Small intestine (tissue), 7 donors: Measurements from ENCODE around the gene CUL5. TPM values are rescaled to one million over a fixed set of nuclear protein-coding genes. Genes with fewer than 3 reads are reported as not detected.
A peak's percentile ranks its signal among the peaks of the same experiment; 100 is the strongest.
"Not testable (repeated sequence)": the region's sequence is repeated elsewhere in the genome, so short reads cannot be mapped to it uniquely, and the experiment has no call there.

Experiments used
- DNase-seq, 2 donors: peaks; one replicate each; pipeline versions ENCODE4 v3.0.0 to v3.0.0-alpha.2; 2013
- FAIRE-seq: peaks from 2 replicates; lab custom pipeline; 2012; peaks lifted over from hg19 to GRCh38; lab: Jason Lieb, UNC
- H3K27ac ChIP-seq, 3 donors: one replicate each; pipeline ENCODE4 v1.5.1; 2013; ENCODE audit warnings: low read length in 2 of 3, mild to moderate bottlenecking in 2 of 3, control low read depth in 1 of 3, inconsistent platforms in 1 of 3, low read depth in 1 of 3, moderate library complexity in 1 of 3
- H3K27me3 ChIP-seq, 3 donors: one replicate each; pipeline ENCODE4 v1.6.1; 2013; ENCODE audit warnings: low read length in 3 of 3, inconsistent platforms in 1 of 3; ENCODE audit not compliant: control insufficient read depth in 3 of 3, insufficient read depth in 3 of 3
- H3K36me3 ChIP-seq, 3 donors: one replicate each; pipeline ENCODE4 v1.6.1; 2013; ENCODE audit warnings: low read length in 3 of 3, inconsistent platforms in 1 of 3, low read depth in 1 of 3, mild to moderate bottlenecking in 1 of 3, moderate library complexity in 1 of 3; ENCODE audit not compliant: control insufficient read depth in 3 of 3, insufficient read depth in 2 of 3
- H3K4me1 ChIP-seq, 3 donors: one replicate each; pipeline ENCODE4 v1.6.1; 2013; ENCODE audit warnings: low read length in 2 of 3, inconsistent platforms in 1 of 3, low read depth in 1 of 3, mild to moderate bottlenecking in 1 of 3, moderate library complexity in 1 of 3; ENCODE audit not compliant: control insufficient read depth in 3 of 3, insufficient read depth in 2 of 3
- H3K4me3 ChIP-seq, 3 donors: one replicate each; pipeline ENCODE4 v1.5.1; 2013; ENCODE audit warnings: low read length in 3 of 3, control low read depth in 1 of 3, inconsistent platforms in 1 of 3, low read depth in 1 of 3, mild to moderate bottlenecking in 1 of 3, moderate library complexity in 1 of 3
- H3K9me3 ChIP-seq, 2 donors: one replicate each; pipeline ENCODE4 v1.6.1; 2013; ENCODE audit warnings: low read depth in 1 of 2, low read length in 1 of 2; ENCODE audit not compliant: control insufficient read depth in 2 of 2, insufficient read depth in 1 of 2
- WGBS, 3 donors: extraction: QIAGEN DNeasy Blood & Tissue Kit; methylation state at CpG; one replicate each; pipeline ENCODE4 v1.1.7; 2013; 5-methylcytosine and 5-hydroxymethylcytosine counted together
- polyA plus RNA-seq, 4 donors: library from polyadenylated mRNA; stranded (reverse) in 3 of 4; unstranded in 1 of 4; fragments of 200-250 nt in 3 of 4; fragments of 120-200 nt in 1 of 4; gene quantifications; one replicate each; pipeline versions ENCODE4 v1.2.1 to v1.2.3, GENCODE V29; 2013
- donor health status: healthy with polysubstance abuse.
- donor health status: control.
- donor health status: control.
- donor health status: Bipolar disorder and iron deficiency.
- donor health status: healthy.

CUL5 gene
- polyA plus RNA-seq, 4 donors: 5.7 to 26.7 (median 6.0) TPM

DNA sequence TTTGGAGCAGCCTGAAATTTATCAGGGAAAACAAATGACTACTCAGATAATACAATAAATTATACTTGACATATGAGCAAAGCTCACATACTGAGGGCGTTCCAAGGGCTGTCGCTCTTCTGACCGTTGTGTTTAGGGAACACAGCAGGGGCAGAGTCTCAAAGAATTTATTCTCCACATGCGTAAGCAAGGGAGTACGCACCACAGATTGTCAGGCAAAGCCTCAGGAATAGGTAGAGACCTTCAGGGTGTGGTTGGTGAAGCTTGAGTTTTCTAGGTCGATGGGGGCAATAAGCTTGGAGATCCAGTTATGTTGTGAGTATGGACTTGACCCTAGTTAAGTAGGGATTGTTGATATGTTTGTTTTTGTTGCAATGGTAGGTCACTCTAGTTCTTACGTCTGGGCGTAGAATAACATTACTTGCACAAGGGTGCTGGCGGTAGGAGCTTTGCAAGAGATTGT, 113.5 kb downstream of the CUL5 start:
- 10 to 28% (median 26%) methylated on average over 9 of the region's 9 CpGs for WGBS, 3 donors
- peak overlapping the region; percentile 67 to 86 (median 73) for H3K4me3 ChIP-seq
- no peaks in the 10 kb centered on the region for H3K9me3 ChIP-seq
- H3K4me1 ChIP-seq: peaks cover 4 to 15% (median 11%) of the 10 kb centered on the region in 3 donors
- H3K27me3 ChIP-seq: no peaks in the 10 kb centered on the region
- FAIRE-seq (no peak), DNase-seq (peak; percentile 63 to 93)
- peak overlapping the region; percentile 78 to 96 (median 96) for H3K27ac ChIP-seq
- H3K36me3 ChIP-seq: peaks cover 0 to 5% (median 0%) of the 10 kb centered on the region in 3 donors

DNA sequence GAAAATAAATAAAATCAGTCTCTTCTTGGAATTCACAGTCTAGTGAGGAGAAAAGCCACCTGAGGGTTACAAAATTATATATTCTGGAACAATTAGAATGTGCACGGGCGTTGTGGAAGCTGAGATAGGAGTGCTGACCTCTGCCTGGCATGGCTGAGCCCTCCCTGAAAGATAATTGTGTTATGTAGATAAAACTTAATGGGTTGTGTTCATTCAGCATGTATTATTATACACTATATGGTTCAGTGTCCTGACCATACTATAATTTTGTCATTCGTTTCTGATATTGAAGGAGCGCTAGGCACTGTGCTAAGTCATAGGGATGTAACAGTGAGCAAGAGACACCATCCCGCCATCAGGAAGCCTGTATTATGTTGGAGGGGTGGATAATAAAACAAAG, 116.4 kb downstream of the CUL5 start:
- H3K4me1 ChIP-seq: peaks cover 4 to 15% (median 11%) of the 10 kb centered on the region in 3 donors
- H3K27me3 ChIP-seq: no peaks in the 10 kb centered on the region
- H3K9me3 ChIP-seq: no peaks in the 10 kb centered on the region
- FAIRE-seq (no peak), DNase-seq (no peak)
- H3K4me3 ChIP-seq: no peak overlapping the region
- H3K27ac ChIP-seq: no peak overlapping the region
- 70 to 92% (median 79%) methylated on average over 5 of the region's 5 CpGs for WGBS, 3 donors
- H3K36me3 ChIP-seq: peaks cover 0 to 6% (median 5%) of the 10 kb centered on the region in 3 donors

DNA sequence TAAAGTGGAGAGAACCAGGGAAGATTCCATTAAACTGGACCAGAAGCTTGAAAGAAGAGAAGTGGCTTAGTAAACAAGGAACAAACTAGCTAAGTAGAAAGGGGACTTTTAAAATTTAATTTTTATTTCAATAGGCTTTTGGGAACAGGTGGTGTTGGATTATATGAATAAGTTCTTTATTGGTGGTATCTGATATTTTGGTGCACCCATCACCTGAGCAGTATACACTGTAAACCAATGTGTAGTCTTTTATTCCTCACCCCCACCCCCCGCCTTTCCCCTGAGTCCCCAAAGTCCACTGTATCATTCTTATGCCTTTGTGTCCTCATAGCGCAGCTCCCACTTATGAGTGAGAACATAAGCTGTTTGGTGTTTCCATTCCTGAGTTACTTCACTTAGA, 120.1 kb downstream of the CUL5 start:
- WGBS, 3 donors: 94 to 100% (median 97%) methylated on average over 2 of the region's 2 CpGs
- H3K27me3 ChIP-seq: no peaks in the 10 kb centered on the region
- H3K27ac ChIP-seq: no peak overlapping the region
- H3K9me3 ChIP-seq: no peaks in the 10 kb centered on the region
- DNase-seq (no peak), FAIRE-seq (no peak)
- H3K4me3 ChIP-seq: no peak overlapping the region
- H3K4me1 ChIP-seq: peaks cover 1 to 7% (median 5%) of the 10 kb centered on the region in 3 donors
- H3K36me3 ChIP-seq: peaks cover 3 to 8% (median 8%) of the 10 kb centered on the region in 3 donors

DNA sequence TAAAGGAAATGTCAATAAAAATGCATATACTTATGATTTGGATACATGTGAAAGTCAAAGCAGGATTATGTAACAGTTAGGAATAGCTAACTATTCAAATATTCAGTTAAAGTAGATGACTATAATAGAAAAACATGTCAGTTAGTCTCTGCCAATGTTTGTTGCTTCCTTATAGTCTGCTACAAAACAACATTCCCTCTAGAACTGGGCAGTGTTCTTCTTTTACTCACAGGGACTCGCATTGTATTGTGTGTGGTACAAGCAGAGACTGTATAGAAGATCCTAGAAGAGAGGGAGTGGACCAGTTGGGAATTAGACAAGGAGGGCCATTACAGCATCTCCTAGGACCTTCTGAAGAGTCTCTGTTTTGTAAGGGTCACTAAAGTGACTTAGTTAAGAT, 123.3 kb downstream of the CUL5 start:
- no peak for FAIRE-seq
- no peak for DNase-seq
- Histone ChIP-seq H3K36me3 (peaks cover 3 to 10% (median 5%) of the 10 kb centered on the region in 3 donors), H3K4me1 (peaks cover 0 to 3% (median 0%) of the 10 kb centered on the region in 3 donors), H3K4me3 (no peak overlapping the region), H3K9me3 (no peaks in the 10 kb centered on the region), H3K27ac (no peak overlapping the region), H3K27me3 (no peaks in the 10 kb centered on the region)
- 90 to 94% (median 94%) methylated on average over 1 of the region's 1 CpG for WGBS, 3 donors

DNA sequence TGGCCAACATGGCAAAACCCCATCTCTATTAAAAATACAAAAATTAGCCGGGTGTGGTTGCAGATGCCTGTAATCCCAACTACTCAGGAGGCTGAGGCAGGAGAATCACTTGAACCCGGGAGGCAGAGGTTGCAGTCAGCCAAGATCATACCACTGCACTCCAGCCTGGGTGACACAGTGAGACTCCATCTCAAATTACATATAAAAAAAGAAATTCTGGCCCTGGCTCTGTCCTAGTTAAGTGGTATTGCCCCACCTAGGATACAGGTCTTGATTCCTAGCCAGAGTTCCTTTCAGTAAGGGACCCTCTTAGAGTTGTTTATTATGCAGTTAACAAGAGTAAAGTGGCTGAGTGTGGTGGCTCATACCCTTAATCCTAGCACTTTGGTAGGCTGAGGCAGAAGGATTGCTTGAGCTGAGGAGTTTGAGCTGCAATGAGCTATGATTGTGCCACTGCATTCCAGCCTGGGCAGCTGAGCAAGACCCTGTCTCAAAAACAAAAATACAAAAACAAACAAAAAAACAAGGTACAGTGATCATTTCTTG, 124.4 kb downstream of the CUL5 start:
- not testable (repeated sequence) for FAIRE-seq, H3K4me1 ChIP-seq
- WGBS, 3 donors: 96 to 98% (median 97%) methylated on average over 2 of the region's 2 CpGs

DNA sequence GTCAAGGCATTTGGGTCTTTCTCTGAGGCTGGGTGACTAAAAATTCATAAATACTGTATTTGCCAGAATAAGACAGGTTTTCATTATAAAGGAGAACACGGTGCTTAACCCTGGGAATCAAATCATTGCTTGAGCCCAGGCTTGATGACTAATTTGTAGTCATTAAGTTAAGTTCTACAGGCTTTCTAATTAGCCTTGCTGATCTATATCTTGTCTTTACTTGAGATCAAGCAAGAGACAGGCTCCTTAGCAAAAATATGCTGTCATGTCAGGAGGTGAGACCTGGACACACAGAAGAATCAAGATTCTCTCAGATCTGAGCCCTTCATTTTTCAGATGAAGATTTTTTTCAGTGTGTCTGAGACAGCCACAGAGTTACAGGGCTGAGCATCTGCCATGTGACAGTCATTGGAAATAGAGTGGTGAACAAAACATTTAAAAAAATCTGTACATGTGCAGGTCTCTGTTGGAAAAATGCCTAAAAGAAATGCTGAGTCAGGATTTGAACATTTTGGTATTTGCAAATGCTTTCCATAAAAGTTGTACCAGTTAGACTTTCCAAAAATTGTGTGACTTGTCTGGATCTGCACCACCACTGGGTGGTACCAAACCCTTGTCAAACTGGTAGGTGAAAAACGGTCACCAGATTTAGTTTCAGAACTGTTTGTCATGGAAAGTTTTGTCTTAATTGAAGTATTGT, 127.3 kb downstream of the CUL5 start:
- 63 to 75% (median 67%) methylated on average over 2 of the region's 2 CpGs for WGBS, 3 donors
- DNase-seq (peak in 1 of 2 donors; percentile 10), FAIRE-seq (no peak)
- Histone ChIP-seq H3K9me3 (no peaks in the 10 kb centered on the region), H3K4me1 (peaks cover 0 to 3% (median 0%) of the 10 kb centered on the region in 3 donors), H3K4me3 (no peak overlapping the region), H3K27ac (peak overlapping the region in 1 of 3 donors; percentile 4), H3K36me3 (peaks cover 3 to 14% (median 14%) of the 10 kb centered on the region in 3 donors), H3K27me3 (no peaks in the 10 kb centered on the region)

More for the DNA sequence above, 124.4 kb downstream of the CUL5 start:
- H3K27me3 ChIP-seq, H3K9me3 ChIP-seq, H3K27ac ChIP-seq, H3K4me3 ChIP-seq, H3K36me3 ChIP-seq, DNase-seq: not testable (repeated sequence)

DNA sequence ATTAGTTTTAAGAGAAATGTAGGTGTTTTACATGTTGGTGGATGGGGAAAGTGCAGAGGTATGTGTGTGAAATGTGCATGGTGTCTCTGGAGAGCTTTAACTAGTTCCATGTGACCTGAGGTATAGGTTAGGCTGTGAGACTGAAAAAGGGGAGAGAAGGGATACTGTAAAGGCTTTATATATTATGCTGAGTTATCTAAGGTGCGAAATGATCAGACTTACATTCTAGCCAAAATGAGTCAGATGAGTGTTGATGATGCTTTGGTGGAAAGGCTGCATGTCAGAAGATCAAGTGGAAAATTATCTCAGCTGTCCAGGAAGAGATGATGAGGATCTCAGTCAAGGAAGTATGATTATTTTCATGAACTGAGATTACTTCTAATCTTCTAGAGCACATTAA, 128.5 kb downstream of the CUL5 start:
- WGBS, 3 donors: 91 to 94% (median 93%) methylated on average over 1 of the region's 1 CpG

DNA sequence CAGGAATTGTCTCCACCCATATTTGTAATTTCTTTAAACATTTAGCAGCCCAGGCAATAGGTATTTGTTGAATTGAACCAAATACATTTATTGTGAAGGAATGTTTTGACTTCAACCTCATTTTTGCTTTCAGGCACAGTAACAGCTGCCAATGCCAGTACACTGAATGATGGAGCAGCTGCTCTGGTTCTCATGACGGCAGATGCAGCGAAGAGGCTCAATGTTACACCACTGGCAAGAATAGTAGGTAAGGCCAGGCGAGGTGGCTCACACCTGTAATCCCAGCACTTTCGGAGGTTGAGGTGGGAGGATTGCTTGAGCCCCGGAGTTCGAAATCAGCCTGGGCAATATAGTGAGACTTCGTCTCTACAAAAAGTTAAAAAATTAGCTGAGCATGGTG, 133.6 kb downstream of the CUL5 start:
- Histone ChIP-seq H3K4me1 (no peaks in the 10 kb centered on the region), H3K4me3 (no peak overlapping the region), H3K9me3 (no peaks in the 10 kb centered on the region), H3K27me3 (no peaks in the 10 kb centered on the region), H3K36me3 (peaks cover 9 to 24% (median 23%) of the 10 kb centered on the region in 3 donors), H3K27ac (no peak overlapping the region)
- WGBS, 3 donors: 89 to 97% (median 93%) methylated on average over 7 of the region's 7 CpGs
- FAIRE-seq: no peak
- no peak for DNase-seq

More for the DNA sequence above, 128.5 kb downstream of the CUL5 start:
- no peaks in the 10 kb centered on the region for H3K9me3 ChIP-seq
- no peak overlapping the region for H3K4me3 ChIP-seq
- peaks cover 0 to 3% (median 0%) of the 10 kb centered on the region in 3 donors for H3K4me1 ChIP-seq
- H3K27me3 ChIP-seq: no peaks in the 10 kb centered on the region
- no peak for DNase-seq
- H3K27ac ChIP-seq: no peak overlapping the region
- H3K36me3 ChIP-seq: peaks cover 2 to 13% (median 12%) of the 10 kb centered on the region in 3 donors
- no peak for FAIRE-seq
